GM12864 (cell line): ENCODE data around the gene SRP72.
"Not testable (repeated sequence)": the region's sequence is repeated elsewhere in the genome, so short reads cannot be mapped to it uniquely, and the experiment has no call there.

Experiments
- DNase-seq: peaks from one replicate; pipeline ENCODE4 v3.0.0-alpha.2; 2011; ENCODE audit warnings: low read depth
- H3K4me3 ChIP-seq: 2 replicates; pipeline ENCODE4 v1.5.1; 2011; ENCODE audit warnings: mild to moderate bottlenecking, low read depth, low read length, control low read depth
- CTCF ChIP-seq: IDR thresholded peaks from 2 replicates; pipeline ENCODE4 v1.5.1; 2011; ENCODE audit warnings: low read depth, mild to moderate bottlenecking, moderate library complexity, low read length, control low read depth, inconsistent platforms; ENCODE audit errors: missing control alignments

Gene SRP72

GRCh38 chr4:56465599-56466295, 1.7 kb upstream of the SRP72 start:
- H3K4me3 ChIP-seq = peak overlapping the region; percentile 90
- no peak for DNase-seq
- TF ChIP-seq CTCF = no peak

DNA sequence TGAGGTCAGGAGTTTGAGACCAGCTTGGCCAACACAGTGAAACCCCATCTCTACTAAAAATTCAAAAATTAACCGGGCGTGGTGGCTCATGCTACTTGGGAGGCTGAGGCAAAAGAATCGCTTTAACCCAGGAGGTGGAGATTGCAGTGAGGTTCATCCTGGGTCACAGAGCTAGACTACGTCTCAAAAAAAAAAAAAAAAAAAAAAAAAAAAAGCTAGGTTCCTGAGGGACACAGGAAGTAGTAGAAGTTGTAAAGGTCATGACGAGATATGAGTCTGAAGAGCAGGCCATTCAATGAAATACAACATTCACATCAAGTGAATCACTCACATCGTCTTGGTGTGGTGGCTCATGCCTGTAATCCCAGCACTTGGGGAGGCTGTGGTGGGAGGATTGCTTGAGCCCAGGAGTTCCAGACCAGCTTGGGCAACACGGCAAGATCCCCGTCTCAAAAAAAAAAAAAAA, 1.1 kb upstream of the SRP72 start:
- DNase-seq = not testable (repeated sequence)
- peak overlapping the region; percentile 90 for H3K4me3 ChIP-seq

DNA sequence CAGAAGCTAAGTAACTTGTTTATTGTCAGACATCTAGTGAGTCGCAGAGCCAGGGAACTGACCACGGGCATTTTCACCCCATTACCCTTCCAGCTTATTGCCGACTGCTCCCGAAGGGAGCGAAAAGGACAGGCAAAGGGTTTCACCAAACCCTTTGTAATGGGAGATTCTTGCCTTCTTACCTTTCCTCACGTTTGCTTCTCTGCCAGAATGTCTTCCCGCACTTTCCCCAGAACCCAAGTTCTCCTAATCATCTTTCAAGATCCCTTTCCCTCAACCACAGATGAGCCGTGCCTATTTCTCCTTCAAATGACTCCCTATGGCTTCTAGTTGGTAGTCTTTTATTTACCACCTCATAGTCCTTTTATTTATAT, 520 bp upstream of the SRP72 start:
- no peak for TF ChIP-seq CTCF

GRCh38 chr4:56468097-56468422, 643 bp downstream of the SRP72 start:
- peak overlapping the region; percentile 90 for H3K4me3 ChIP-seq
- TF ChIP-seq CTCF = no peak
- no peak for DNase-seq

More for the DNA sequence above, 520 bp upstream of the SRP72 start:
- H3K4me3 ChIP-seq = peak overlapping the region; percentile 90
- no peak for DNase-seq

- no peak for TF ChIP-seq CTCF
- no peak for DNase-seq
- H3K4me3 ChIP-seq = peak overlapping the region; percentile 6; the same call in 1 of the 2 replicates
Observed at GRCh38 chr4:56469489-56470210, 2.2 kb downstream of the SRP72 start.

DNA sequence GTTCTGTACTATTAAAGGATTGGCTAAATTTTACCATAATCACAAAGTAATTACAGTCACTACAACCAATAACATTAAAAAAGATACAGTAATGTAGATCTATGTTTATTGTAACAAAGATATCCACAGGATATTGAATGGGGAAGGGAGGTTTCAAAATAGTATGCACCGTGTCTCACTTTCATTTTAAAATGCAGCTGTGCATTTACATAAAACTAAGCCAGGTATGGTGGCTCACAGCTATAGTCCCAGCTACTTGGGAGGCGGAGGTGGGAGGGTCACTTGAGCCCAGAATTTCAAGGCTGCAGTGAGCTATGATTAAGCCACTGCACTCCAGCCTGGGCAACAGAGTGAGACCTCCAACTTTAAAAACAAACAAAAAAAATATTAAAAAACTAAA, 8.5 kb downstream of the SRP72 start:
- DNase-seq = no peak
- no peak overlapping the region for H3K4me3 ChIP-seq
- TF ChIP-seq CTCF = no peak

GRCh38 chr4:56477192-56477702, 9.8 kb downstream of the SRP72 start:
- no peak for TF ChIP-seq CTCF
- no peak for DNase-seq
- H3K4me3 ChIP-seq = no peak overlapping the region
